Breast epithelium (tissue), 4 donors: Measurements from ENCODE around the gene DSPP. TPM values are rescaled to one million over a fixed set of nuclear protein-coding genes. Genes with fewer than 3 reads are reported as not detected.

Experiments used
- DNase-seq, 2 donors: peaks; one replicate each; pipeline ENCODE4 v3.0.0-alpha.2; 2019; ENCODE audit warnings: low spot score in 2 of 2
- H3K27ac ChIP-seq, 2 donors: fragments of 200-600 bp; sonication (generic) in 1 of 2; one replicate each; pipeline ENCODE4 v1.5.1; 2016 to 2019; ENCODE audit warnings: mild to moderate bottlenecking in 1 of 2
- H3K27me3 ChIP-seq, 2 donors: fragments of 200-600 bp; sonication (generic) in 1 of 2; one replicate each; pipeline versions ENCODE4 v1.5.1 to v1.6.0; 2017 to 2019; ENCODE audit warnings: control low read depth in 1 of 2, mild to moderate bottlenecking in 1 of 2
- H3K36me3 ChIP-seq: fragments of 200-600 bp; one replicate; pipeline ENCODE4 v1.5.1; 2019
- H3K4me1 ChIP-seq, 2 donors: fragments of 200-600 bp; sonication (generic); one replicate each; pipeline ENCODE4 v1.5.1; 2016 to 2019; ENCODE audit warnings: control low read depth in 1 of 2
- H3K4me3 ChIP-seq, 3 donors: fragments of 200-600 bp; sonication (generic); 1 replicate in 2 of 3; 2 replicates in 1 of 3; pipeline ENCODE4 v1.5.1; 2016 to 2019; ENCODE audit warnings: mild to moderate bottlenecking in 3 of 3, moderate library complexity in 2 of 3
- H3K9me3 ChIP-seq, 2 donors: fragments of 200-600 bp; sonication (generic) in 1 of 2; one replicate each; pipeline ENCODE4 v1.5.1; 2016 to 2019; ENCODE audit warnings: control low read depth in 1 of 2
- POLR2A ChIP-seq: fragments of 450-650 bp; IDR thresholded peaks from one replicate; pipeline ENCODE4 v1.6.1; 2016; ENCODE audit warnings: antibody characterized with exemption, mild to moderate bottlenecking, moderate library complexity
- POLR2AphosphoS5 ChIP-seq, 3 donors: sonication (generic); formaldehyde crosslinking; IDR thresholded peaks; one replicate each; pipeline ENCODE4 v1.6.1; 2017; ENCODE audit warnings: antibody characterized with exemption in 3 of 3
- intact Hi-C: fragments of 100-400 bp; cut with DNase I; formaldehyde crosslinking; loops from one replicate; pipeline ENCODE4 v1.15.1; 2023; ENCODE audit warnings: low total_unique reads
- total RNA-seq, 3 donors: library from RNA; depleted of rRNA; stranded (reverse); fragments of >200 nt; gene quantifications; one replicate each; pipeline ENCODE4 v1.1.0, GENCODE V29; 2016
- TF ChIP-seq, protein P1 (sequence below), 3 donors: fragments of 450-650 bp; IDR thresholded peaks; one replicate each; pipeline ENCODE4 v1.5.1; 2016 to 2017; ENCODE audit warnings: antibody characterized with exemption in 3 of 3, mild to moderate bottlenecking in 3 of 3, moderate library complexity in 3 of 3

DSPP gene
- total RNA-seq, 3 donors from 2014 or later: under 0.01 TPM; not detected in 2

DNA sequence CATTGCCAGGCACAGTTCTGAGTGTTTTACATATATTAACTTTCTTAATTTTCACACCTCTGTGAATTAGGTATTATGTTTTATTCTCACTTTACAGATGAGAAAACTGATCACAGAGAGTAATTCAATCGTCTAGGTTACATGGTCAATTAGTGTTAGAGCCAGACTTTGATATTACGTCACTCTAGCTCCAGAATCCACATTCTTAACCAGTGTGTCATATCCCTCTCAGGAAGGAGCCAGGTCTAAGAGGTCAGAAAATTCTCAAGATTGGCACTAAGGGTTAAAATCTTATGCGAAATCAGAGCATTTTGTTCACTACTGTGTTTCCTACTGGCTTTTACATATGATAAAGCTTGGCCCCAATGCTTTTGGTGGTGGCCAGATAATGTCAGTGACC, 49.2 kb downstream of the DSPP start:
- TF ChIP-seq POLR2AphosphoS5 (IDR thresholded peaks at IDR 0.05) (no peak), POLR2A (no peak)
- TF ChIP-seq, protein P1, sequence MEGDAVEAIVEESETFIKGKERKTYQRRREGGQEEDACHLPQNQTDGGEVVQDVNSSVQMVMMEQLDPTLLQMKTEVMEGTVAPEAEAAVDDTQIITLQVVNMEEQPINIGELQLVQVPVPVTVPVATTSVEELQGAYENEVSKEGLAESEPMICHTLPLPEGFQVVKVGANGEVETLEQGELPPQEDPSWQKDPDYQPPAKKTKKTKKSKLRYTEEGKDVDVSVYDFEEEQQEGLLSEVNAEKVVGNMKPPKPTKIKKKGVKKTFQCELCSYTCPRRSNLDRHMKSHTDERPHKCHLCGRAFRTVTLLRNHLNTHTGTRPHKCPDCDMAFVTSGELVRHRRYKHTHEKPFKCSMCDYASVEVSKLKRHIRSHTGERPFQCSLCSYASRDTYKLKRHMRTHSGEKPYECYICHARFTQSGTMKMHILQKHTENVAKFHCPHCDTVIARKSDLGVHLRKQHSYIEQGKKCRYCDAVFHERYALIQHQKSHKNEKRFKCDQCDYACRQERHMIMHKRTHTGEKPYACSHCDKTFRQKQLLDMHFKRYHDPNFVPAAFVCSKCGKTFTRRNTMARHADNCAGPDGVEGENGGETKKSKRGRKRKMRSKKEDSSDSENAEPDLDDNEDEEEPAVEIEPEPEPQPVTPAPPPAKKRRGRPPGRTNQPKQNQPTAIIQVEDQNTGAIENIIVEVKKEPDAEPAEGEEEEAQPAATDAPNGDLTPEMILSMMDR (IDR thresholded peaks at IDR 0.05): no peak
- H3K4me1 ChIP-seq: peaks cover 0 to 7% of the 10 kb centered on the region in 2 donors
- H3K9me3 ChIP-seq: no peaks in the 10 kb centered on the region
- H3K27me3 ChIP-seq: no peaks in the 10 kb centered on the region
- no peak overlapping the region for H3K27ac ChIP-seq
- no peak for DNase-seq
- intact Hi-C loops: no loop called here
- no peaks in the 10 kb centered on the region for H3K36me3 ChIP-seq
- H3K4me3 ChIP-seq: no peak overlapping the region

DNA sequence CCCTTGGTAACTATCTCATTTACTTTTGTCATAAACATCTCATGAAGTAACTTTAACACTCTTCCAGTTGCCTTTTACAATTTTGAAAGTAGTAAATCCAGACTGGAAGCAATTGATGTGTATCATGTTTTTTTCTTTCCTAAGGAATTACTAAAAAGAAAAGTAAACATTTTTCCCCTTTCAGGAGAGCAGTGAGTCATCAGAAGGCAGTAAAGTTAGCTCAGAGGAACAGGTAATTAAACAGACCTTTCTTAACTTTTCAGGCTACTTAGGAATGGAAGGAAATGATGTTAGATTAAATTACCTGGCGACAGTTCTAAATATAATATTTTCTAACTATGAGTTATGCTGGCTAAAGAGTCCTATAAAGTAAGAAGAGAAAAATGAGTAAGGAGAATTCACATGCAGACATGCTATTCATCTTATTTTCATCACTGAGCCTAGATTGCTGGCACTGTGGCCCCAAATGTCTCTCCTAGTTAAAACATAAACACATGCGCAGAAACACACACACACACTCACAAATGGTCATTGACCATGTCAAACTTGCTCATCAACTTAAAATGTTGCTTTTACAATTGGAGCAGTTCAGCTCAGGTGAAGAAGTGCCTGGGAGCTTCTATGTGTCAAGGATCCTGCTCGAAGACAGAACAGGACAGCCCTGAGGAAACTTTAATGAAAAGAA, 51.1 kb downstream of the DSPP start:
- H3K36me3 ChIP-seq: no peaks in the 10 kb centered on the region
- no peak overlapping the region for H3K4me3 ChIP-seq
- H3K9me3 ChIP-seq: no peaks in the 10 kb centered on the region
- peak overlapping the region; percentile 35 to 72 for H3K27ac ChIP-seq
- H3K4me1 ChIP-seq: peaks cover 0 to 7% of the 10 kb centered on the region in 2 donors
- intact Hi-C loops: no loop called here
- H3K27me3 ChIP-seq: no peaks in the 10 kb centered on the region
- DNase-seq: no peak
- TF ChIP-seq, protein P1 (IDR thresholded peaks at IDR 0.05): no peak
- TF ChIP-seq POLR2A (no peak), POLR2AphosphoS5 (IDR thresholded peaks at IDR 0.05) (no peak)

DNA sequence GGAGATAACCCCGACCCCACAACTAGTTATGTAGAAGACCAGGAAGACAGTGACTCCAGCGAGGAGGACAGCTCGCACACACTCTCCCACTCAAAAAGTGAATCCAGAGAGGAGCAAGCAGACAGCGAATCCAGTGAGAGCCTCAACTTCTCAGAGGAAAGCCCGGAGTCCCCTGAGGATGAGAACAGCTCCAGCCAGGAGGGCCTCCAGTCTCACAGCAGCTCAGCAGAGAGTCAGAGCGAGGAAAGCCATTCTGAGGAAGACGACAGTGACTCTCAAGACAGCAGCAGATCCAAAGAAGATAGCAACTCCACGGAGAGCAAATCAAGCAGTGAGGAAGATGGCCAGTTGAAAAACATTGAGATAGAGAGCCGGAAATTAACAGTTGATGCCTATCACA, 54.5 kb downstream of the DSPP start:
- TF ChIP-seq, protein P1 (IDR thresholded peaks at IDR 0.05): no peak
- TF ChIP-seq POLR2A (no peak), POLR2AphosphoS5 (IDR thresholded peaks at IDR 0.05) (no peak)
- no peaks in the 10 kb centered on the region for H3K27me3 ChIP-seq
- DNase-seq: no peak
- H3K9me3 ChIP-seq: no peaks in the 10 kb centered on the region
- no peaks in the 10 kb centered on the region for H3K36me3 ChIP-seq
- H3K4me1 ChIP-seq: peaks cover 0 to 7% of the 10 kb centered on the region in 2 donors
- intact Hi-C loops: no loop called here
- H3K4me3 ChIP-seq: no peak overlapping the region
- H3K27ac ChIP-seq: no peak overlapping the region

Other genes with a start within 250 kb of the DSPP start
- 10 to 100 TPM; 48.7 to 95.7 (median 54.1) TPM for gene HSD17B11, start 217.3 kb upstream of the DSPP start, total RNA-seq
- 10 to 100 TPM; 20.5 to 38.8 (median 28.8) TPM for gene NUDT9, start 186.0 kb upstream of the DSPP start, total RNA-seq
- 100 to 1,000 TPM; 368 to 408 (median 371) TPM for gene SPARCL1, start 79.2 kb upstream of the DSPP start, total RNA-seq
- not detected for gene DMP1, start 41.8 kb downstream of the DSPP start, total RNA-seq
- not detected for gene IBSP, start 191.0 kb downstream of the DSPP start, total RNA-seq
- gene MEPE, start 224.4 kb downstream of the DSPP start, total RNA-seq: not detected